ENCODE data around the gene CACFD1. TPM values are rescaled to one million over a fixed set of nuclear protein-coding genes. Genes with fewer than 3 reads are reported as not detected.

CACFD1 gene
- polyA plus RNA-seq, 6 donors from 2014 or later, result 14.7 to 23.5 (median 18.7) TPM

- DNase-seq, result no peak
- H3K36me3 Mint-ChIP-seq, result no peaks in the 10 kb centered on the region
Measured at GRCh38 chr9:133428617-133429101, 31.1 kb upstream of the CACFD1 start.

GRCh38 chr9:133429214-133429613 is 30.6 kb upstream of the CACFD1 start:
- no peaks in the 10 kb centered on the region for H3K36me3 Mint-ChIP-seq
- H3K4me3 Mint-ChIP-seq, result peak overlapping the region in 7 of 8 donors; percentile 32 to 87 (median 76)
- DNase-seq, result no peak

More at GRCh38 chr9:133428617-133429101, 31.1 kb upstream of the CACFD1 start:
- peaks cover 0 to 42% (median 17%) of the 10 kb centered on the region in 3 donors for H3K27me3 Mint-ChIP-seq
- peaks cover 5 to 17% (median 9%) of the 10 kb centered on the region in 3 donors for H3K4me1 Mint-ChIP-seq
- H3K9me3 Mint-ChIP-seq, result no peaks in the 10 kb centered on the region
- H3K4me3 Mint-ChIP-seq, result peak overlapping the region in 5 of 8 donors; percentile 42 to 87 (median 72)
- H3K27ac Mint-ChIP-seq, result no peak overlapping the region
- ATAC-seq (ENCODE audit: low read depth in 2 of 2), result peak; percentile 40 to 53

GRCh38 chr9:133429641-133430161 is 30.1 kb upstream of the CACFD1 start:
- DNase-seq, result no peak
- Mint-ChIP-seq H3K4me3 (peak overlapping the region; percentile 32 to 87 (median 71)), H3K4me1 (peaks cover 5 to 17% (median 9%) of the 10 kb centered on the region in 3 donors), H3K36me3 (no peaks in the 10 kb centered on the region), H3K27ac (peak overlapping the region in 1 of 6 donors; percentile 38), H3K9me3 (no peaks in the 10 kb centered on the region), H3K27me3 (peaks cover 0 to 36% (median 12%) of the 10 kb centered on the region in 3 donors)
- ATAC-seq (ENCODE audit: low read depth in 2 of 2), result peak; percentile 70 to 77

More at GRCh38 chr9:133429214-133429613, 30.6 kb upstream of the CACFD1 start:
- ATAC-seq (ENCODE audit: low read depth in 2 of 2), result no peak
- Mint-ChIP-seq H3K9me3 (no peaks in the 10 kb centered on the region), H3K4me1 (peaks cover 5 to 17% (median 9%) of the 10 kb centered on the region in 3 donors), H3K27me3 (peaks cover 0 to 40% (median 17%) of the 10 kb centered on the region in 3 donors), H3K27ac (no peak overlapping the region)

- H3K27ac Mint-ChIP-seq, result peak overlapping the region in 1 of 6 donors; percentile 84
- DNase-seq (no peak), ATAC-seq (ENCODE audit: low read depth in 2 of 2) (peak; percentile 29 to 32)
- peaks cover 0 to 30% (median 8%) of the 10 kb centered on the region in 3 donors for H3K27me3 Mint-ChIP-seq
- H3K4me3 Mint-ChIP-seq, result peak overlapping the region in 6 of 8 donors; percentile 29 to 87 (median 62)
- H3K9me3 Mint-ChIP-seq, result no peaks in the 10 kb centered on the region
- peaks cover 5 to 17% (median 9%) of the 10 kb centered on the region in 3 donors for H3K4me1 Mint-ChIP-seq
- no peaks in the 10 kb centered on the region for H3K36me3 Mint-ChIP-seq
Measured at GRCh38 chr9:133430244-133430643, 29.5 kb upstream of the CACFD1 start.

- DNase-seq (no peak), ATAC-seq (ENCODE audit: low read depth in 2 of 2) (no peak)
- H3K4me1 Mint-ChIP-seq, result peaks cover 9 to 13% (median 10%) of the 10 kb centered on the region in 3 donors
- H3K36me3 Mint-ChIP-seq, result no peaks in the 10 kb centered on the region
- H3K27ac Mint-ChIP-seq, result no peak overlapping the region
- H3K9me3 Mint-ChIP-seq, result no peaks in the 10 kb centered on the region
- H3K27me3 Mint-ChIP-seq, result no peaks in the 10 kb centered on the region
- H3K4me3 Mint-ChIP-seq, result peak overlapping the region in 1 of 8 donors; percentile 15
Measured at GRCh38 chr9:133433351-133433843, 26.4 kb upstream of the CACFD1 start.

GRCh38 chr9:133436681-133437080 is 23.1 kb upstream of the CACFD1 start:
- no peak for ATAC-seq (ENCODE audit: low read depth in 2 of 2)
- no peaks in the 10 kb centered on the region for H3K36me3 Mint-ChIP-seq
- H3K9me3 Mint-ChIP-seq, result no peaks in the 10 kb centered on the region
- no peaks in the 10 kb centered on the region for H3K27me3 Mint-ChIP-seq
- no peak for DNase-seq
- H3K4me3 Mint-ChIP-seq, result peak overlapping the region in 1 of 8 donors; percentile 22
- no peak overlapping the region for H3K27ac Mint-ChIP-seq
- H3K4me1 Mint-ChIP-seq, result peaks cover 25 to 32% (median 25%) of the 10 kb centered on the region in 3 donors

- Mint-ChIP-seq H3K27ac (peak overlapping the region in 3 of 6 donors; percentile 36 to 87 (median 56)), H3K9me3 (no peaks in the 10 kb centered on the region), H3K36me3 (no peaks in the 10 kb centered on the region), H3K4me1 (peaks cover 27 to 37% (median 29%) of the 10 kb centered on the region in 3 donors), H3K4me3 (no peak overlapping the region), H3K27me3 (no peaks in the 10 kb centered on the region)
- no peak for DNase-seq
- ATAC-seq (ENCODE audit: low read depth in 2 of 2), result no peak
Measured at GRCh38 chr9:133437753-133438531, 21.8 kb upstream of the CACFD1 start.

GRCh38 chr9:133439337-133439736 is 20.4 kb upstream of the CACFD1 start:
- H3K27ac Mint-ChIP-seq, result peak overlapping the region; percentile 70 to 97 (median 85)
- H3K36me3 Mint-ChIP-seq, result no peaks in the 10 kb centered on the region
- DNase-seq, result no peak
- peak overlapping the region in 1 of 8 donors; percentile 25 for H3K4me3 Mint-ChIP-seq
- no peaks in the 10 kb centered on the region for H3K9me3 Mint-ChIP-seq
- peaks cover 26 to 37% (median 29%) of the 10 kb centered on the region in 3 donors for H3K4me1 Mint-ChIP-seq
- no peaks in the 10 kb centered on the region for H3K27me3 Mint-ChIP-seq
- no peak for ATAC-seq (ENCODE audit: low read depth in 2 of 2)

GRCh38 chr9:133440874-133441273 is 18.9 kb upstream of the CACFD1 start:
- DNase-seq, result peak; percentile 78
- Mint-ChIP-seq H3K4me3 (peak overlapping the region in 6 of 8 donors; percentile 1 to 43 (median 35)), H3K27me3 (peaks cover 0 to 4% (median 0%) of the 10 kb centered on the region in 3 donors), H3K4me1 (peaks cover 26 to 37% (median 29%) of the 10 kb centered on the region in 3 donors), H3K9me3 (no peaks in the 10 kb centered on the region), H3K27ac (peak overlapping the region; percentile 86 to 99 (median 99)), H3K36me3 (no peaks in the 10 kb centered on the region)
- peak; percentile 98 to 99 for ATAC-seq (ENCODE audit: low read depth in 2 of 2)

GRCh38 chr9:133441571-133441970 is 18.2 kb upstream of the CACFD1 start:
- Mint-ChIP-seq H3K9me3 (no peaks in the 10 kb centered on the region), H3K4me3 (peak overlapping the region in 4 of 8 donors; percentile 9 to 75 (median 40)), H3K36me3 (no peaks in the 10 kb centered on the region), H3K27me3 (peaks cover 0 to 4% (median 0%) of the 10 kb centered on the region in 3 donors), H3K27ac (peak overlapping the region; percentile 86 to 99 (median 99)), H3K4me1 (peaks cover 26 to 37% (median 29%) of the 10 kb centered on the region in 3 donors)
- no peak for DNase-seq
- no peak for ATAC-seq (ENCODE audit: low read depth in 2 of 2)

GRCh38 chr9:133443248-133443647 is 16.5 kb upstream of the CACFD1 start:
- Mint-ChIP-seq H3K4me3 (no peak overlapping the region), H3K27ac (peak overlapping the region in 1 of 6 donors; percentile 59), H3K9me3 (no peaks in the 10 kb centered on the region), H3K27me3 (peaks cover 0 to 4% (median 0%) of the 10 kb centered on the region in 3 donors), H3K36me3 (no peaks in the 10 kb centered on the region), H3K4me1 (peaks cover 26 to 30% (median 27%) of the 10 kb centered on the region in 3 donors)
- no peak for ATAC-seq (ENCODE audit: low read depth in 2 of 2)
- DNase-seq, result no peak

GRCh38 chr9:133443982-133444381 is 15.8 kb upstream of the CACFD1 start:
- peak overlapping the region in 2 of 6 donors; percentile 83 to 85 for H3K27ac Mint-ChIP-seq
- peaks cover 26 to 29% (median 27%) of the 10 kb centered on the region in 3 donors for H3K4me1 Mint-ChIP-seq
- peaks cover 0 to 4% (median 0%) of the 10 kb centered on the region in 3 donors for H3K27me3 Mint-ChIP-seq
- no peaks in the 10 kb centered on the region for H3K9me3 Mint-ChIP-seq
- ATAC-seq (ENCODE audit: low read depth in 2 of 2), result no peak
- no peak for DNase-seq
- H3K36me3 Mint-ChIP-seq, result no peaks in the 10 kb centered on the region
- H3K4me3 Mint-ChIP-seq, result no peak overlapping the region

GRCh38 chr9:133445293-133445969 is 14.3 kb upstream of the CACFD1 start:
- Mint-ChIP-seq H3K36me3 (no peaks in the 10 kb centered on the region), H3K9me3 (no peaks in the 10 kb centered on the region), H3K4me1 (peaks cover 16 to 17% (median 17%) of the 10 kb centered on the region in 3 donors), H3K27me3 (peaks cover 0 to 4% (median 0%) of the 10 kb centered on the region in 3 donors), H3K4me3 (no peak overlapping the region), H3K27ac (no peak overlapping the region)
- ATAC-seq (ENCODE audit: low read depth in 2 of 2) (no peak), DNase-seq (no peak)

Measured in naive B cell (primary cell).